Gastrocnemius medialis (tissue), 4 donors: ENCODE measurements around the gene TSPYL1. TPM values are rescaled to one million over a fixed set of nuclear protein-coding genes. Genes with fewer than 3 reads are reported as not detected.

ENCODE experiments used
- ATAC-seq, 2 donors: fragments of 150-250 bp; one replicate each; pipeline ENCODE4 v1.9.1; 2016
- DNase-seq, 2 donors: peaks; one replicate each; pipeline ENCODE4 v3.0.0-alpha.2; 2019
- H3K27ac ChIP-seq, 4 donors: fragments of 200-600 bp; sonication (generic); 1 replicate in 1 of 4; 2 replicates in 3 of 4; pipeline ENCODE4 v1.5.1; 2016 to 2018; ENCODE audit warnings: mild to moderate bottlenecking in 2 of 4, moderate library complexity in 1 of 4
- H3K27me3 ChIP-seq, 3 donors: fragments of 200-600 bp; sonication (generic) in 2 of 3; 1 replicate in 1 of 3; 2 replicates in 2 of 3; pipeline versions ENCODE4 v1.5.1 to v1.6.0; 2016 to 2019; ENCODE audit warnings: mild to moderate bottlenecking in 1 of 3, moderate library complexity in 1 of 3
- H3K36me3 ChIP-seq, 2 donors: fragments of 200-600 bp; sonication (generic) in 1 of 2; one replicate each; pipeline ENCODE4 v1.5.1; 2017 to 2018
- H3K4me1 ChIP-seq, 2 donors: fragments of 200-600 bp; sonication (generic) in 1 of 2; one replicate each; pipeline ENCODE4 v1.5.1; 2016 to 2017; ENCODE audit warnings: mild to moderate bottlenecking in 2 of 2
- H3K4me3 ChIP-seq, 4 donors: fragments of 200-600 bp; sonication (generic) in 3 of 4; 1 replicate in 1 of 4; 2 replicates in 3 of 4; pipeline ENCODE4 v1.5.1; 2016 to 2019; ENCODE audit warnings: mild to moderate bottlenecking in 2 of 4
- H3K9me3 ChIP-seq, 3 donors: fragments of 200-600 bp; sonication (generic) in 2 of 3; 1 replicate in 1 of 3; 2 replicates in 2 of 3; pipeline ENCODE4 v1.5.1; 2016 to 2019
- POLR2A ChIP-seq, 2 donors: fragments of 450-650 bp; IDR thresholded peaks; one replicate each; pipeline ENCODE4 v1.6.1; 2017; ENCODE audit warnings: antibody characterized with exemption in 2 of 2, mild to moderate bottlenecking in 2 of 2, moderate library complexity in 2 of 2
- in situ Hi-C, 4 donors: fragments of 200-750 bp; cut with MboI; loops; one replicate each; pipeline versions ENCODE4 v1.15.0 to v1.8.0; 2017; ENCODE audit warnings: low sequenced_read_pairs in 4 of 4
- intact Hi-C: fragments of 100-400 bp; cut with DNase I; formaldehyde crosslinking; loops from one replicate; pipeline ENCODE4 v1.15.1; 2023; ENCODE audit warnings: low total_unique reads
- total RNA-seq, 4 donors: library from RNA; depleted of rRNA; stranded (reverse); fragments of >200 nt; gene quantifications; one replicate each; pipeline versions ENCODE4 v1.1.0 to v1.2.3, GENCODE V29; 2016
- TF ChIP-seq, protein P1 (sequence below), 5 experiments: fragments of 450-650 bp in 3 of 5; fragments of 200-600 bp in 2 of 5; sonication (generic) in 2 of 5; IDR thresholded peaks in 4 of 5; conservative IDR thresholded peaks in 1 of 5; 1 replicate in 4 of 5; 2 replicates in 1 of 5; pipeline ENCODE4 v1.5.1; 2016 to 2019; ENCODE audit warnings: antibody characterized with exemption in 5 of 5, mild to moderate bottlenecking in 3 of 5, moderate library complexity in 3 of 5

The TSPYL1 gene
- total RNA-seq, 4 donors from 2014 or later, result 74.2 to 160 (median 81.2) TPM

DNA sequence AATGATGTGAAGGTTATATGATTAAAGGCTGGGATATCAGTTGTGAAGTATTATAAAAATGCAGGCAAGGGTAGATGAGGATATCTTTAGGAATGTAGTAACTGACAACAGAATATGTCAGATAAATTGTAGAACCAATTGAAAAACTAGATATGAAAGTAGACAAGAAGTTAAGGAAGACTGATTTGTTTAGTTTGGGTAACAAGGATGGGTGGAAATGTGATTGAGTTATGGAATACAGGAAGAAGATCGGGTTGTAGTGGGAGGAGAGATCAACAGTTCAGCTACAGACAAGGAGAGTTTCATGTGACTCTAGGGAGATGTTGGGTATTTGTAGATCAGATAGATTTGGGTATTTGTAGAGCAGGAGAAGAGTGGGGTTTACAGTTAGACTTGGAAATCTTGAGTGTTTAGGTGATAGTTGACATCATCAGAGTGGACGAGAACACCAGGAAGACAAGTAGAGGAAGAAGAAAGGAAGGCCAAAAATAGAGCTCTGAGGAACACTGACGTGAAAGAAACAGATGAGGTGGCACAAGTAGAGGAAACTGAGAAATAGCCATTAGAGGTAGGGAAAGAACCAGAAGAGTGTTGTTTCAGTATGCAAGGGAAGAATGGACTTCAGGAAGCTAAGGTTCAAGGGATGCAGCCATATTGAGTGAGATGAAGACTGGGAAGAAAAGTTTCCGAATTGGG is 12.1 kb upstream of the TSPYL1 start:
- no peaks in the 10 kb centered on the region for H3K9me3 ChIP-seq
- H3K4me3 ChIP-seq, result no peak overlapping the region
- H3K27ac ChIP-seq, result no peak overlapping the region
- TF ChIP-seq, protein P1, sequence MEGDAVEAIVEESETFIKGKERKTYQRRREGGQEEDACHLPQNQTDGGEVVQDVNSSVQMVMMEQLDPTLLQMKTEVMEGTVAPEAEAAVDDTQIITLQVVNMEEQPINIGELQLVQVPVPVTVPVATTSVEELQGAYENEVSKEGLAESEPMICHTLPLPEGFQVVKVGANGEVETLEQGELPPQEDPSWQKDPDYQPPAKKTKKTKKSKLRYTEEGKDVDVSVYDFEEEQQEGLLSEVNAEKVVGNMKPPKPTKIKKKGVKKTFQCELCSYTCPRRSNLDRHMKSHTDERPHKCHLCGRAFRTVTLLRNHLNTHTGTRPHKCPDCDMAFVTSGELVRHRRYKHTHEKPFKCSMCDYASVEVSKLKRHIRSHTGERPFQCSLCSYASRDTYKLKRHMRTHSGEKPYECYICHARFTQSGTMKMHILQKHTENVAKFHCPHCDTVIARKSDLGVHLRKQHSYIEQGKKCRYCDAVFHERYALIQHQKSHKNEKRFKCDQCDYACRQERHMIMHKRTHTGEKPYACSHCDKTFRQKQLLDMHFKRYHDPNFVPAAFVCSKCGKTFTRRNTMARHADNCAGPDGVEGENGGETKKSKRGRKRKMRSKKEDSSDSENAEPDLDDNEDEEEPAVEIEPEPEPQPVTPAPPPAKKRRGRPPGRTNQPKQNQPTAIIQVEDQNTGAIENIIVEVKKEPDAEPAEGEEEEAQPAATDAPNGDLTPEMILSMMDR (IDR thresholded peaks at IDR 0.05 in 4 of 5, conservative IDR thresholded peaks at IDR 0.05 in 1 of 5), result no peak
- TF ChIP-seq POLR2A (IDR thresholded peaks at IDR 0.05), result no peak
- H3K4me1 ChIP-seq, result no peaks in the 10 kb centered on the region
- in situ Hi-C loops, result loop anchor here in 2 of 4 donors (5.0 to 25.0 kb wide), 2 partner anchors 235 to 245 kb away; partner anchors contain the start of gene TRAPPC3L (in 1 of the 2)
- ATAC-seq (no peak), DNase-seq (no peak)
- H3K27me3 ChIP-seq, result no peaks in the 10 kb centered on the region
- no peaks in the 10 kb centered on the region for H3K36me3 ChIP-seq
- intact Hi-C loops, result loop anchor here (5.0 kb wide), 1 partner anchor 35 kb away; no protein-coding TSS in a partner anchor

DNA sequence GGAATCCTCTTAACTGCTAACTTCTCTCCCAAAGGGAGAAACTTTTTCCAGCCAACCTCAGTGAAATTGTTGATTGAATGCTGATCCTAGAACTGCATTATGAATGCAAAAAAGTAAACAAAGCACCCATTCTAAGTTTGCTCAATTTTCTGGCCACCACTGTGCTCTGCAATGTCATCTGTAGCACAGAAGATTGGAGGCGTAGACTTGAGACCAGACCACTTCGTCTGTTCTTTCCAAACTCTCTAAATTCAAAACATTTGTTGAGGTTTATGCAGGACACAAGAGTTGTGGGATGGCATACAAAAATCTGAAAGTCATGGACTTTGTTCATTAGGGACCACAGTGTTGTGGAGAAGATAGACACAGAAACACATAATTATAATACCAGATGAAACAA is 11.1 kb upstream of the TSPYL1 start:
- H3K27ac ChIP-seq, result no peak overlapping the region
- intact Hi-C loops, result loop anchor here (5.0 kb wide), 1 partner anchor 37 kb away; no protein-coding TSS in a partner anchor
- H3K9me3 ChIP-seq, result no peaks in the 10 kb centered on the region
- no peaks in the 10 kb centered on the region for H3K27me3 ChIP-seq
- in situ Hi-C loops, result loop anchor here in 2 of 4 donors (5.0 to 25.0 kb wide), 2 partner anchors 237 to 247 kb away; partner anchors contain the start of gene TRAPPC3L (in 1 of the 2)
- no peak overlapping the region for H3K4me3 ChIP-seq
- H3K4me1 ChIP-seq, result no peaks in the 10 kb centered on the region
- TF ChIP-seq, protein P1 (IDR thresholded peaks at IDR 0.05 in 4 of 5, conservative IDR thresholded peaks at IDR 0.05 in 1 of 5), result no peak
- no peak for TF ChIP-seq POLR2A (IDR thresholded peaks at IDR 0.05)
- no peak for DNase-seq
- no peaks in the 10 kb centered on the region for H3K36me3 ChIP-seq
- no peak for ATAC-seq

DNA sequence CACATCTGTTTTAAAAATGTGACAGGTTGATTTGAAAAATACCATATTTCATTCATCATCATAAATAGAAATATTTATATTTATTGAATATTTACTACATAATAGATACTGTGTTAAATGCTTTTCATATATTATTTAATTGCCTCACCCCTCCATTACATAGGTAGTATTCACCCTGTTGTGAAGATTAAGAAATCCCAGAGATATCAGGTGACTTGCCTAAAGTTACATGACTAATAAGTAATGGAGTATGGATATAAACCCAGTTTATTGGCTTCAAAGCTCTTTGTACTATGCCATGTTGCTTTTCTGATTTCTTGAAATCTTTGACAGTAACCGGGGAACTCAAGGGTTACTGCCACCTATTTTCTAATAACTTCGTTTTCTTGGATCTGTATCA is 10.1 kb upstream of the TSPYL1 start:
- DNase-seq (no peak), ATAC-seq (no peak)
- Histone ChIP-seq H3K27me3 (no peaks in the 10 kb centered on the region), H3K4me3 (no peak overlapping the region), H3K27ac (no peak overlapping the region), H3K9me3 (no peaks in the 10 kb centered on the region), H3K36me3 (no peaks in the 10 kb centered on the region), H3K4me1 (no peaks in the 10 kb centered on the region)
- intact Hi-C loops (loop anchor here (5.0 to 10.0 kb wide), 2 partner anchors 37 to 125 kb away; no protein-coding TSS in a partner anchor), in situ Hi-C loops (loop anchor here in 3 of 4 donors (5.0 to 25.0 kb wide), 3 partner anchors 237 to 275 kb away; partner anchors contain the start of gene TRAPPC3L (in 1 of the 3))
- TF ChIP-seq, protein P1 (IDR thresholded peaks at IDR 0.05 in 4 of 5, conservative IDR thresholded peaks at IDR 0.05 in 1 of 5), result no peak
- no peak for TF ChIP-seq POLR2A (IDR thresholded peaks at IDR 0.05)

DNA sequence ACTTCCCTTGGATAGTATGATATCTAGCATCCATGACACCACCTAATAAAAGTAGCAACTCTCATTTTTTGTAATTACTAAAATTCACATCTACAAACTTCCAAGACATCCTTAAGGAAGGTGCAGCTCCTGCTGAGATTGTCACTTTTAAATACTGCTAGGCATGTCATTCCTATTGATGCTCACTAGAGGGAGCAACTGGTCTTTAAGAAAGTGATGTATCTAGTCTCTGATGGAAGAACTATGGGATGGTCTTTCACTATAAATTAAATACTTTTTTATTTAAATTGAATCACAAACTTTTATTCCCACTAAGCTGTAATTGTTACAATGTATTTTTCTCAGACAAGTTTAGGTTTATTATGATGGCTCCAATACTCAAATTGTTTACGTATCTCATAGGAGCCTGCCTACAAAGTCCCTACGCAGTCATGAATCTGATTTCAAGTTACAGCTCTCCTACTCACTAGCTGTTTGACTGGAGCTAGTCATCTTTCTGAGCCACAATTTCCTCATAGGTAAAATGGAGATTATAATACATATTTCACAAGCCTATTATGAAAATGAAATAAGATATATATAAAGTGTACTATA is 8.1 kb upstream of the TSPYL1 start:
- no peaks in the 10 kb centered on the region for H3K9me3 ChIP-seq
- TF ChIP-seq POLR2A (IDR thresholded peaks at IDR 0.05), result no peak
- TF ChIP-seq, protein P1 (IDR thresholded peaks at IDR 0.05 in 4 of 5, conservative IDR thresholded peaks at IDR 0.05 in 1 of 5), result peak; percentile 66 to 87 (median 86)
- in situ Hi-C loops, result loop anchor here in 2 of 4 donors (10.0 to 25.0 kb wide), 2 partner anchors 250 to 277 kb away; partner anchors contain the start of gene TRAPPC3L (in 1 of the 2)

More for the DNA sequence above, 8.1 kb upstream of the TSPYL1 start:
- DNase-seq, result no peak
- peak; percentile 79 to 80 for ATAC-seq
- Histone ChIP-seq H3K36me3 (no peaks in the 10 kb centered on the region), H3K27me3 (no peaks in the 10 kb centered on the region), H3K4me1 (peaks cover 0 to 4% of the 10 kb centered on the region in 2 donors), H3K4me3 (no peak overlapping the region), H3K27ac (no peak overlapping the region)
- intact Hi-C loops, result loop anchor here (1.0 to 10.0 kb wide), 2 partner anchors 127 to 245 kb away; no protein-coding TSS in a partner anchor
